ENCODE data around the gene DOCK7. TPM values are rescaled to one million over a fixed set of nuclear protein-coding genes. Genes with fewer than 3 reads are reported as not detected.

Gene DOCK7
- total RNA-seq, 3 donors from 2014 or later, result 35.7 to 60.7 (median 49.2) TPM

DNA sequence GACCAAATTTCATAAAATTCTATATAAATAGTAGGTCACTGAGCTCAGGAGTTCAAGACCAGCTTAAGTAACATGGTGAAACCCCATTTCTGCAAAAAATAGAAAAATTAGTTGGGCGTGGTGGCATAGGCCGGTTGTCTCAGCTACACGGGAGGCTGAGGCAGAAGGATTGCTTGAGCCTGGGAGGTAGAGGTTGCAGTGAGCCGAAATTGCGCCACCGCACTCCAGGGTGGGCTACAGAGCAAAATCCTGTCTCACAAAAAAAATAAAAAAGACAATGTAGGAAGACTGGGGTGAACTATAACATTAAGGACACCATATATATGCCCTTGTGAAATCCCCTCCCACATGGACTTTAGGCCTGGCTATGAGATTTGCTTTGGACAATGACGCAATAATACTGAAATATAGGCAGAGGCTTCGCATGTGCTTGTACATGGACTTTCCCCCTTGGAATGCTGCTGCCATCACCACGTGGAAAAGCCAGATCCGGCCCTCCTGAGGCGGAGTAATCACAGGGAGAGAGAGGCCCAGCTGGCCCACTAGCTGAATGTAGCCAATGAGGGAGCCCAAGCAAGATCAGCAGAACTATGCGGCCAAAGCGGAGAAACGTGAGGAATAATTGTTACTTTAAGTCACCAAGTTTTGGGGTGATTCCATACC lies 264.5 kb downstream of the DOCK7 start:
- Histone ChIP-seq H3K27ac (no peak overlapping the region), H3K36me3 (no peaks in the 10 kb centered on the region), H3K4me3 (no peak overlapping the region), H3K9me3 (no peaks in the 10 kb centered on the region), H3K4me1 (no peaks in the 10 kb centered on the region), H3K27me3 (no peaks in the 10 kb centered on the region)
- intact Hi-C loops (cut with DNase I; ENCODE audit: low total_unique reads), result no loop called here
- TF ChIP-seq POLR2A (IDR thresholded peaks at IDR 0.05) (no peak), POLR2AphosphoS5 (IDR thresholded peaks at IDR 0.05) (no peak)
- TF ChIP-seq, protein P1, sequence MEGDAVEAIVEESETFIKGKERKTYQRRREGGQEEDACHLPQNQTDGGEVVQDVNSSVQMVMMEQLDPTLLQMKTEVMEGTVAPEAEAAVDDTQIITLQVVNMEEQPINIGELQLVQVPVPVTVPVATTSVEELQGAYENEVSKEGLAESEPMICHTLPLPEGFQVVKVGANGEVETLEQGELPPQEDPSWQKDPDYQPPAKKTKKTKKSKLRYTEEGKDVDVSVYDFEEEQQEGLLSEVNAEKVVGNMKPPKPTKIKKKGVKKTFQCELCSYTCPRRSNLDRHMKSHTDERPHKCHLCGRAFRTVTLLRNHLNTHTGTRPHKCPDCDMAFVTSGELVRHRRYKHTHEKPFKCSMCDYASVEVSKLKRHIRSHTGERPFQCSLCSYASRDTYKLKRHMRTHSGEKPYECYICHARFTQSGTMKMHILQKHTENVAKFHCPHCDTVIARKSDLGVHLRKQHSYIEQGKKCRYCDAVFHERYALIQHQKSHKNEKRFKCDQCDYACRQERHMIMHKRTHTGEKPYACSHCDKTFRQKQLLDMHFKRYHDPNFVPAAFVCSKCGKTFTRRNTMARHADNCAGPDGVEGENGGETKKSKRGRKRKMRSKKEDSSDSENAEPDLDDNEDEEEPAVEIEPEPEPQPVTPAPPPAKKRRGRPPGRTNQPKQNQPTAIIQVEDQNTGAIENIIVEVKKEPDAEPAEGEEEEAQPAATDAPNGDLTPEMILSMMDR (IDR thresholded peaks at IDR 0.05), result no peak
- no peak for DNase-seq (ENCODE audit: low spot score in 2 of 2)

DNA sequence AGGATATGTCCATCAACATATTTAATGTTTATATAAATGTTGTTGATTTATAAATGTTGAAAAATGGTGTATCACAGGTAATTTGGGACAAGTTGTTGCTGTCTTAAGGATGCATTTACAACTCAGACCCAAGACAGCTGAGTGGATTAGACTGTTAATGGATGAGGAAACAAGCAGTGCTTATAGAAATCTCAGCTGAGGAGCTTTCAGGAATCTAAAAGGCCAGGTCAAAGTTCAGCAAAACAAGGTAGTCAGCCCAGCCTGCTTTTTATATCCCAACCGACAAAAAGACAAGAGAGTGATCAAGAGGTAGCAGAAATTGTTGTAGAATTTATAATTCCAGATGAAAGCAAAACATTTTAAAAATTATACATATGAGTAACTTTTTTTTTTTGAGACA lies 268.0 kb downstream of the DOCK7 start:
- H3K36me3 ChIP-seq, result no peaks in the 10 kb centered on the region
- H3K4me3 ChIP-seq, result no peak overlapping the region
- no peak for TF ChIP-seq POLR2A (IDR thresholded peaks at IDR 0.05)
- TF ChIP-seq, protein P1 (IDR thresholded peaks at IDR 0.05), result no peak
- TF ChIP-seq POLR2AphosphoS5 (IDR thresholded peaks at IDR 0.05), result no peak

DNA sequence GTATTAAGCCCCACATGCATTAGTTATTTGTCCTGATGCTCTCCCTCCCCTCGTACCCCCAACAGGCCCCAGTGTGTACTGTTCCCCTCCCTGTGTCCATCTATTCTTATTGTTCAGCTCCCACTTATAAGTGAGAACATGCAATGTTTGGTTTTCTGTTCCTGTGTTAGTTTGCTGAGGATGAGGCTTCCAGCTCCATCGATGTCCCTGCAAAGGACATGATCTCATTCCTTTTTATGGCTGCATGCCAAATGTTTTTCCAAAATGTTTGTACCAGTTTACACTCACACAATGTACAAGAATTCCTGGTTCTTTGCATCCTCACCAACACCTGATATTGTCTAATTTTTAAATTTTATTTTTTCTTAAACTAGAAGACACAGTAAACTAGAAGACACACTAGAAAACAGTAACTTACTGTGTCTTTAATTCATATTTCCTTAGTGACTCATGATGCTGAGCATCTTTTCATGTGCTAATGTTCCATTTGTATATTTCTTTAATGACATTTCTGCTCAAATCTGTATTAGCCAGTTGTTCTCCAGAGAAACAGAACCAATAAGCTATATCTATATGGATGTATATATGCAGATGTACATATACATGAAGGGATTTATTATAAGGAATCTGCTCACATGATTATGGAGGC lies 270.7 kb downstream of the DOCK7 start:
- Histone ChIP-seq H3K36me3 (no peaks in the 10 kb centered on the region), H3K9me3 (no peaks in the 10 kb centered on the region), H3K27me3 (no peaks in the 10 kb centered on the region), H3K4me1 (no peaks in the 10 kb centered on the region), H3K27ac (no peak overlapping the region), H3K4me3 (no peak overlapping the region)
- intact Hi-C loops (cut with DNase I; ENCODE audit: low total_unique reads), result no loop called here
- DNase-seq (ENCODE audit: low spot score in 2 of 2), result no peak
- TF ChIP-seq POLR2AphosphoS5 (IDR thresholded peaks at IDR 0.05) (no peak), POLR2A (IDR thresholded peaks at IDR 0.05) (no peak)
- TF ChIP-seq, protein P1 (IDR thresholded peaks at IDR 0.05), result no peak

More for the DNA sequence above, 268.0 kb downstream of the DOCK7 start:
- Histone ChIP-seq H3K9me3 (no peaks in the 10 kb centered on the region), H3K27ac (no peak overlapping the region), H3K4me1 (no peaks in the 10 kb centered on the region), H3K27me3 (no peaks in the 10 kb centered on the region)
- intact Hi-C loops (cut with DNase I; ENCODE audit: low total_unique reads), result no loop called here
- DNase-seq (ENCODE audit: low spot score in 2 of 2), result no peak

DNA sequence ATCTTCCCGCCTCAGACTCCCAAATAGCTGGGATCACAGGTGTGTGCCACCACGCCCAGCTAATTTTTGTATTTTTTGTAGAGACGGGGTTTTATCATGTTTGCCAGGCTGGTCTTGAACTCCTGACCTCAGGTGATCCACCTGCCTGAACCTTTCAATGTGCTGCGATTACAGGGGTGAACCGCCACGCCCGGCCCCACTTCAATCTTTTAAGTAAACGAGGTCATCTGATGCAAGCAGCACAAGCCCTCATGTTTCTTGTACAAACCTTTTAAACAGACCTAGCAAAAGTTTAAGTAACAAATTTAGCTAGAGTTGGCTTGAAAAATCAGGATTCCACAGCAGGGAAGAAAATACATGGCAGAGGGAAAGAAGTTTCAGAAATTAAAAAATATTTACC lies 272.5 kb downstream of the DOCK7 start:
- intact Hi-C loops (cut with DNase I; ENCODE audit: low total_unique reads), result no loop called here
- TF ChIP-seq POLR2A (IDR thresholded peaks at IDR 0.05) (no peak), POLR2AphosphoS5 (IDR thresholded peaks at IDR 0.05) (no peak)
- TF ChIP-seq, protein P1 (IDR thresholded peaks at IDR 0.05), result no peak
- H3K4me3 ChIP-seq, result no peak overlapping the region
- no peaks in the 10 kb centered on the region for H3K27me3 ChIP-seq
- no peaks in the 10 kb centered on the region for H3K4me1 ChIP-seq
- DNase-seq (ENCODE audit: low spot score in 2 of 2), result no peak
- no peaks in the 10 kb centered on the region for H3K36me3 ChIP-seq
- no peaks in the 10 kb centered on the region for H3K9me3 ChIP-seq
- no peak overlapping the region for H3K27ac ChIP-seq

DNA sequence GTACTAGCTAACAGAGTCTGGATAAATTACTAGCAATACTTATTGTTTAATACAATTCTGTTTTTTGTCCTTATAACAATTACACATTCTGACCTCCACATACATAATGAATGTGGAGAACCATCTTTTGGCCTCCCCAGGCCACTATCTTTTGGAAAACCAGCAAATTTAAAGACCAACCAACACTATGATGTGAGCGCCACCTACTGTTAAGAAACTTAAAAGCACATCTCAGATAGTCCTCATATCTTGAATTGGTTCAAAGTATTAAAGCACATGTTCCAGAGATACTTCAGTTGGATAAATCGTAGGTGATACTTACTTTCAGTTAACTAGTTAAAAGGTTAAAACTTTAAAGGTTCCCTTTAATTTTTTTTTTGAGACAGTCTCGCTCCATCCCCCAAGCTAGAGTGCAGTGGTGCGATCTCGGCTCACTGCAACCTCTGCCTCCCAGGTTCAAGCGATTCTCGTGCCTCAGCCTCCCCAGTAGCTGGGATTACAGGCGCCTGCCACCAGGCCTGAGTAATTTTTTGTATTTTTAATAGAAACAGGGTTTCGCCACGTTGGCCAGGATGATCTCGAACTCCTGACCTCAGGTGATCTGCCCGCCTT lies 280.7 kb downstream of the DOCK7 start:
- H3K36me3 ChIP-seq, result no peaks in the 10 kb centered on the region
- intact Hi-C loops (cut with DNase I; ENCODE audit: low total_unique reads), result loop anchor here (10.0 kb wide), 1 partner anchor 233 kb away; no protein-coding TSS in a partner anchor
- no peak for DNase-seq (ENCODE audit: low spot score in 2 of 2)
- H3K9me3 ChIP-seq, result no peaks in the 10 kb centered on the region
- H3K4me3 ChIP-seq, result no peak overlapping the region
- no peaks in the 10 kb centered on the region for H3K4me1 ChIP-seq
- no peaks in the 10 kb centered on the region for H3K27me3 ChIP-seq
- H3K27ac ChIP-seq, result no peak overlapping the region
- TF ChIP-seq, protein P1 (IDR thresholded peaks at IDR 0.05), result peak; percentile 30 to 85 (median 70)
- no peak for TF ChIP-seq POLR2AphosphoS5 (IDR thresholded peaks at IDR 0.05)
- TF ChIP-seq POLR2A (IDR thresholded peaks at IDR 0.05), result no peak

Measured in breast epithelium (tissue), 4 donors.